HFFc6 (cell line): ENCODE measurements around the gene CIAPIN1. TPM values are rescaled to one million over a fixed set of nuclear protein-coding genes. Genes with fewer than 3 reads are reported as not detected.

Experiments used
- DNase-seq: peaks from one replicate; pipeline ENCODE4 v3.0.0-alpha.2; 2018
- H3K27ac Mint-ChIP-seq: 2 replicates; pipeline ENCODE4 v1.8.0; 2020; ENCODE audit warnings: mild to moderate bottlenecking, mixed read lengths
- H3K27me3 Mint-ChIP-seq: 2 replicates; pipeline ENCODE4 v1.8.0; 2021; ENCODE audit warnings: mild to moderate bottlenecking, moderate library complexity, mixed read lengths; ENCODE audit not compliant: insufficient read depth
- H3K36me3 Mint-ChIP-seq: 2 replicates; pipeline ENCODE4 v1.8.0; 2021; ENCODE audit warnings: low read depth, mixed read lengths
- H3K4me1 Mint-ChIP-seq: 2 replicates; pipeline ENCODE4 v1.8.0; 2020; ENCODE audit warnings: low read depth, mixed read lengths
- H3K4me3 Mint-ChIP-seq: 2 replicates; pipeline ENCODE4 v1.8.0; 2020; ENCODE audit warnings: mild to moderate bottlenecking, moderate library complexity, mixed read lengths
- H3K9me3 Mint-ChIP-seq: 2 replicates; pipeline ENCODE4 v1.8.0; 2020; ENCODE audit warnings: mild to moderate bottlenecking, mixed read lengths
- total RNA-seq, 6 experiments: library from RNA; stranded (reverse); fragmentation: NEBNext Ultra II Directional; extraction: Animal tissue kit (Norgen Biotek cat#: 25700); gene quantifications; 2 replicates in 1 of 6; 3 replicates in 5 of 6; pipeline ENCODE4 v1.2.3, GENCODE V29; 2021
- TF ChIP-seq, protein P1 (sequence below): fragments of 200-600 bp; sonication (generic); IDR thresholded peaks from 2 replicates; pipeline ENCODE4 v1.5.0; 2021; ENCODE audit warnings: antibody characterized with exemption, mild to moderate bottlenecking

The CIAPIN1 gene
- total RNA-seq, 6 experiments from 2014 or later: 37.5 to 49.0 (median 46.8) TPM

- Mint-ChIP-seq H3K4me3 (no peak overlapping the region), H3K27ac (no peak overlapping the region), H3K27me3 (peaks cover 13% of the 10 kb centered on the region), H3K9me3 (no peaks in the 10 kb centered on the region), H3K36me3 (no peaks in the 10 kb centered on the region), H3K4me1 (peaks cover 10% of the 10 kb centered on the region)
- DNase-seq: no peak
- TF ChIP-seq, protein P1, sequence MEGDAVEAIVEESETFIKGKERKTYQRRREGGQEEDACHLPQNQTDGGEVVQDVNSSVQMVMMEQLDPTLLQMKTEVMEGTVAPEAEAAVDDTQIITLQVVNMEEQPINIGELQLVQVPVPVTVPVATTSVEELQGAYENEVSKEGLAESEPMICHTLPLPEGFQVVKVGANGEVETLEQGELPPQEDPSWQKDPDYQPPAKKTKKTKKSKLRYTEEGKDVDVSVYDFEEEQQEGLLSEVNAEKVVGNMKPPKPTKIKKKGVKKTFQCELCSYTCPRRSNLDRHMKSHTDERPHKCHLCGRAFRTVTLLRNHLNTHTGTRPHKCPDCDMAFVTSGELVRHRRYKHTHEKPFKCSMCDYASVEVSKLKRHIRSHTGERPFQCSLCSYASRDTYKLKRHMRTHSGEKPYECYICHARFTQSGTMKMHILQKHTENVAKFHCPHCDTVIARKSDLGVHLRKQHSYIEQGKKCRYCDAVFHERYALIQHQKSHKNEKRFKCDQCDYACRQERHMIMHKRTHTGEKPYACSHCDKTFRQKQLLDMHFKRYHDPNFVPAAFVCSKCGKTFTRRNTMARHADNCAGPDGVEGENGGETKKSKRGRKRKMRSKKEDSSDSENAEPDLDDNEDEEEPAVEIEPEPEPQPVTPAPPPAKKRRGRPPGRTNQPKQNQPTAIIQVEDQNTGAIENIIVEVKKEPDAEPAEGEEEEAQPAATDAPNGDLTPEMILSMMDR: no peak
Measured at GRCh38 chr16:57379579-57379978, 67.6 kb downstream of the CIAPIN1 start.

Other genes with a start within 250 kb of the CIAPIN1 start
- 10 to 100 TPM; 70.3 to 80.0 (median 76.7) TPM for gene ARL2BP, start 202.1 kb downstream of the CIAPIN1 start, total RNA-seq
- not detected for gene PLLP, start 162.7 kb downstream of the CIAPIN1 start, total RNA-seq
- gene CCL22, start 88.6 kb downstream of the CIAPIN1 start, total RNA-seq: not detected
- not detected for gene CX3CL1, start 74.9 kb downstream of the CIAPIN1 start, total RNA-seq
- not detected for gene CCL17, start 42.6 kb downstream of the CIAPIN1 start, total RNA-seq
- 10 to 100 TPM; 28.0 to 34.2 (median 30.7) TPM for gene COQ9, start 94 bp upstream of the CIAPIN1 start, total RNA-seq
- 10 to 100 TPM; 66.0 to 79.4 (median 71.3) TPM for gene POLR2C, start 15.3 kb upstream of the CIAPIN1 start, total RNA-seq
- 10 to 100 TPM; 24.4 to 28.9 (median 24.9) TPM for gene DOK4, start 39.1 kb upstream of the CIAPIN1 start, total RNA-seq
- 1 to 10 TPM; 3.6 to 4.6 (median 4.1) TPM for gene CCDC102A, start 89.2 kb upstream of the CIAPIN1 start, total RNA-seq
- not detected for gene ADGRG5, start 95.3 kb upstream of the CIAPIN1 start, total RNA-seq
- 1 to 10 TPM in 1 of 6 experiments, under 1 TPM in 5; 0.18 to 1.4 (median 0.50) TPM for gene ADGRG1, start 181.2 kb upstream of the CIAPIN1 start, total RNA-seq
- gene ADGRG3, start 220.9 kb upstream of the CIAPIN1 start, total RNA-seq: not detected
- gene DRC7, start 247.4 kb upstream of the CIAPIN1 start, total RNA-seq: not detected